Measurements from ENCODE around the gene STAB2.

STAB2 gene

DNA sequence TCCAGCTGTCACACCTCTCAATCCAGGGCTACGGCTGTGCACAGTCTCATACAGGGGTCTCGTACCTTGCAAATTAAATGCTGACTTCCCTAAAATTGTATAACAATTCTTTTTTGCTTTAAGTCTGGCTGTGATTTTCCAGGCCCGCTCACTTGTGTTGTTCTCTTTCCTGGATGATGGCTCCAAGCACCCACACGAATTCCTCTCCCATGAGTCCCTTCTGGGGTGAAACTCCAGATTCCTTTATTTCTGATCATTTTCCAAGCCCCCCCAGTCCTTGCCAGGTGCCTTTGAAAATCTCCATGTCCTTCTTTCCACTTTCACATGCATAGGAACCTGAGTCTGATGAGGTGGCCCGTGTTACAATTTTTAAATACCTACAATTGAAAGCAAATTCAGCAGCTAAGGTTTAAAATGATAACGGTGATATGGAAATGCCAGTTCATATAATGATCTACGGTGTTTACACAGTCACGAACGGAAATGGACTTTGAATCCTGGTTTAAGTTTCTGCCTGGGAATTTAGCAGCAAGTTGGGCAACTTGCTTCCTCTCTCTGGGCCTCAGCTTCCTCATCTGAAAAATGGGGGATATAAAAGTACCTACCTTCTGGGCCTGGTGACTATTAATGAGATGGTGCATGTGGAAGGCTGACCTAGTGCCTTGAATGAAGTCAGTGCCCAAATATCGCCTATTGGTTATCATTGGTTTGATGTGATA lies 85.5 kb downstream of the STAB2 start:
- POLR2A ChIA-PET: no interaction called here
- TF ChIP-seq, protein P1, sequence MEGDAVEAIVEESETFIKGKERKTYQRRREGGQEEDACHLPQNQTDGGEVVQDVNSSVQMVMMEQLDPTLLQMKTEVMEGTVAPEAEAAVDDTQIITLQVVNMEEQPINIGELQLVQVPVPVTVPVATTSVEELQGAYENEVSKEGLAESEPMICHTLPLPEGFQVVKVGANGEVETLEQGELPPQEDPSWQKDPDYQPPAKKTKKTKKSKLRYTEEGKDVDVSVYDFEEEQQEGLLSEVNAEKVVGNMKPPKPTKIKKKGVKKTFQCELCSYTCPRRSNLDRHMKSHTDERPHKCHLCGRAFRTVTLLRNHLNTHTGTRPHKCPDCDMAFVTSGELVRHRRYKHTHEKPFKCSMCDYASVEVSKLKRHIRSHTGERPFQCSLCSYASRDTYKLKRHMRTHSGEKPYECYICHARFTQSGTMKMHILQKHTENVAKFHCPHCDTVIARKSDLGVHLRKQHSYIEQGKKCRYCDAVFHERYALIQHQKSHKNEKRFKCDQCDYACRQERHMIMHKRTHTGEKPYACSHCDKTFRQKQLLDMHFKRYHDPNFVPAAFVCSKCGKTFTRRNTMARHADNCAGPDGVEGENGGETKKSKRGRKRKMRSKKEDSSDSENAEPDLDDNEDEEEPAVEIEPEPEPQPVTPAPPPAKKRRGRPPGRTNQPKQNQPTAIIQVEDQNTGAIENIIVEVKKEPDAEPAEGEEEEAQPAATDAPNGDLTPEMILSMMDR (IDR thresholded peaks at IDR 0.05; ENCODE audit: insufficient read depth, low read length, missing control alignments): no peak
- no peak for DNase-seq (ENCODE audit: low read depth, low spot score)
- CTCF ChIA-PET: interaction anchor here (0.6 kb wide), 1 partner anchor 86 kb away, joined by 3 read pairs; no protein-coding TSS in a partner anchor
- no peak overlapping the region for H3K4me3 ChIP-seq (ENCODE audit: low read depth, low read length)

DNA sequence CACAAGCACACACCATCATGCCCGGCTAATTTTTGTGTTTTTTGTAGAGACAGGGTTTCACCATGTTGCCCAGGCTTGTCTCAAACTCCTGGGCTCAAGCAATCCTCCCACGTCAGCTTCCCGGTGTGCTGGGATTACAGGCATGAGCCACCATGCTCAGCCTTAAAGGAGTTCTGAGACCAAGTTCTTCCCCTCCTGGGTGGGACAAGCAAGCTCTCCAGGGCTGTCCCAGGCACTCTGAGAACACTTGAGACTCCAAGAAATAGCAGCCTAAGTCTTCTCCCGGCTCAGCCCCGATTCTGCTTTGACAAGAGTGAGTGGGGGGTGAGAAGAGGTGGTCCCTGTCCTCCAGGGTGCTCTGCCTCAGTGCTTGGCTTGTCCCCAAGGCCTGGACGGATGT lies 86.4 kb downstream of the STAB2 start:
- DNase-seq (ENCODE audit: low read depth, low spot score): no peak
- TF ChIP-seq, protein P1 (IDR thresholded peaks at IDR 0.05; ENCODE audit: insufficient read depth, low read length, missing control alignments): no peak
- ChIA-PET CTCF (no interaction called here), POLR2A (no interaction called here)
- H3K4me3 ChIP-seq (ENCODE audit: low read depth, low read length): no peak overlapping the region

DNA sequence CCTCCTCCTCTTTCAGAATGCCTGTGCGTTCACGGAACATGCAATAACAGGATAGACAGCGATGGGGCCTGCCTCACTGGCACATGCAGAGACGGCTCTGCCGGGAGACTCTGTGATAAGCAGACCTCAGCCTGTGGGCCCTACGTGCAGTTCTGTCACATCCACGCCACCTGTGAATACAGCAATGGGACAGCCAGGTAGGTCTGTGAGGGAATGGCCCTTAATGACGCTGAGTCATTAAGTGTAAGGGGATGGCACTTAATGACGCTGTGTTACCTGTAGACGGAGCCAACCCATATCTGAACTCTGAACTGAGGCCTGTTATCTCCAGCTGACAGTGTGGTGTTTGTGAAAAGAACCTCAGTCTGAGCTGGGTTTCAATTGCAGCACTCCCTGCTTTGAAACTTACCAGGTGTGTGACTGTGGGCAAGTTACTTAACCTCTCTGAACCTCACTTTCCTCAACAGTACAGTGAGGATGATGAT lies 86.9 kb downstream of the STAB2 start:
- DNase-seq (ENCODE audit: low read depth, low spot score): no peak
- ChIA-PET CTCF (no interaction called here), POLR2A (no interaction called here)
- TF ChIP-seq, protein P1 (IDR thresholded peaks at IDR 0.05; ENCODE audit: insufficient read depth, low read length, missing control alignments): no peak
- H3K4me3 ChIP-seq (ENCODE audit: low read depth, low read length): no peak overlapping the region

DNA sequence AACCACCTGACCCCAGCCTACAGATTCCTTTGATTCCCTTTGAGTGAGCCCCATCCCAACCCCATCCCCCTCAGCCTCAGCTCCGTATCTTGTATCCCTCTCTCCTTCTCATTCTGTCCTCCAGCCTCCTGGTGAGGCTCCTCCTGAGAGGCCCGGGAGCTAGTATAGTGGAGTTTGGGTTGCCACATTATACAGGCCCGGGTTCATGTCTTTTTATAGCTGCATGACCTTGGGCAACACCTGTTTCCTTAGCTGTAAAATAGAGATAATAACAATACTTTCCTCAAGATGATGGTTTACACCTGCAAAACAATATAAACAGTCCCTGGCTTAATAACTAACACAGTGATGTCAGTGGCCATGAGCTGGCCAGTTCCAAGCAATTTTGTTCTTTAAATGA lies 89.8 kb downstream of the STAB2 start:
- no peak overlapping the region for H3K4me3 ChIP-seq (ENCODE audit: low read depth, low read length)
- TF ChIP-seq, protein P1 (IDR thresholded peaks at IDR 0.05; ENCODE audit: insufficient read depth, low read length, missing control alignments): no peak
- ChIA-PET CTCF (no interaction called here), POLR2A (no interaction called here)
- no peak for DNase-seq (ENCODE audit: low read depth, low spot score)

DNA sequence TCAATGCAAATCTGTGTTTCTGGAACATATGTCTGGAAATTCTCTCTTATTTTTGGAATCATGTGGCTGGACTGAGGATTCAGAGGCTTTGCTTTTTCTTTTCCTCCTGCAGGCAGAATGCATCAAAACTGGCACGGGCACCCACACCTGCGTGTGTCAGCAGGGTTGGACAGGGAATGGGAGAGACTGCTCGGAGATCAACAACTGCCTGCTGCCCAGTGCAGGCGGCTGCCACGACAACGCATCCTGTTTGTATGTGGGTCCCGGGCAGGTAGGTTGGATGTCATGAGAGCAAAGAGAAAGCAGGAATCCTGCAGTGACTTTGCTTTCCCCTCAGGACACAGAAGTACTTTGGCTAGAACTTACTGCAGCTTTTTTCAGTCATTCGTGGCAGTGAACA lies 90.3 kb downstream of the STAB2 start:
- no peak for DNase-seq (ENCODE audit: low read depth, low spot score)
- ChIA-PET POLR2A (no interaction called here), CTCF (no interaction called here)
- TF ChIP-seq, protein P1 (IDR thresholded peaks at IDR 0.05; ENCODE audit: insufficient read depth, low read length, missing control alignments): no peak
- H3K4me3 ChIP-seq (ENCODE audit: low read depth, low read length): no peak overlapping the region

DNA sequence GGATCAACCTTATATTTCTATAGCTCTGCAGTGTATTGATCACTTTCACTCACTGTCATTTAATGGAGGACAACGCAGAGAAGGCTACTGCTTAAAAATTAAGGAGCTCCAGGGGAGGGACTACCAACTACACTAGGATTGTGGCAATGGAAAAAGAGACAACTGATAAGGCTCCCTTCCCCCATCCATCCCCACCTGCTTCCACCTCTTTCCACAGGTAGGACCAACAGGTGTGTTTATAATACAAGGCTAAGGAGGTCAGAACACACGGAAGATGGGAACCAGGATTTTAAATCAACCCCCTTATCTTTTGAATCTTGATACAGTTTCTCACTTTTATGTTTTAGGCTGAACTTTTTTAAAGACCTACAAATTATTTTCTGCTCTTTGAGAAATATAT lies 90.8 kb downstream of the STAB2 start:
- no peak overlapping the region for H3K4me3 ChIP-seq (ENCODE audit: low read depth, low read length)
- POLR2A ChIA-PET: no interaction called here
- no peak for DNase-seq (ENCODE audit: low read depth, low spot score)
- CTCF ChIA-PET: no interaction called here
- TF ChIP-seq, protein P1 (IDR thresholded peaks at IDR 0.05; ENCODE audit: insufficient read depth, low read length, missing control alignments): no peak

All from AG04449 (cell line).